Activated T-helper 1 cell treated with Interleukin-2 at 50 U/mL for 16 hours (primary cell): ENCODE data around the gene MGAT5.

Source experiments
- DNase-seq: peaks from one replicate; pipeline ENCODE4 v3.0.0-alpha.2; 2020; ENCODE audit warnings: low read depth

The MGAT5 gene, protein sequence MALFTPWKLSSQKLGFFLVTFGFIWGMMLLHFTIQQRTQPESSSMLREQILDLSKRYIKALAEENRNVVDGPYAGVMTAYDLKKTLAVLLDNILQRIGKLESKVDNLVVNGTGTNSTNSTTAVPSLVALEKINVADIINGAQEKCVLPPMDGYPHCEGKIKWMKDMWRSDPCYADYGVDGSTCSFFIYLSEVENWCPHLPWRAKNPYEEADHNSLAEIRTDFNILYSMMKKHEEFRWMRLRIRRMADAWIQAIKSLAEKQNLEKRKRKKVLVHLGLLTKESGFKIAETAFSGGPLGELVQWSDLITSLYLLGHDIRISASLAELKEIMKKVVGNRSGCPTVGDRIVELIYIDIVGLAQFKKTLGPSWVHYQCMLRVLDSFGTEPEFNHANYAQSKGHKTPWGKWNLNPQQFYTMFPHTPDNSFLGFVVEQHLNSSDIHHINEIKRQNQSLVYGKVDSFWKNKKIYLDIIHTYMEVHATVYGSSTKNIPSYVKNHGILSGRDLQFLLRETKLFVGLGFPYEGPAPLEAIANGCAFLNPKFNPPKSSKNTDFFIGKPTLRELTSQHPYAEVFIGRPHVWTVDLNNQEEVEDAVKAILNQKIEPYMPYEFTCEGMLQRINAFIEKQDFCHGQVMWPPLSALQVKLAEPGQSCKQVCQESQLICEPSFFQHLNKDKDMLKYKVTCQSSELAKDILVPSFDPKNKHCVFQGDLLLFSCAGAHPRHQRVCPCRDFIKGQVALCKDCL

DNA sequence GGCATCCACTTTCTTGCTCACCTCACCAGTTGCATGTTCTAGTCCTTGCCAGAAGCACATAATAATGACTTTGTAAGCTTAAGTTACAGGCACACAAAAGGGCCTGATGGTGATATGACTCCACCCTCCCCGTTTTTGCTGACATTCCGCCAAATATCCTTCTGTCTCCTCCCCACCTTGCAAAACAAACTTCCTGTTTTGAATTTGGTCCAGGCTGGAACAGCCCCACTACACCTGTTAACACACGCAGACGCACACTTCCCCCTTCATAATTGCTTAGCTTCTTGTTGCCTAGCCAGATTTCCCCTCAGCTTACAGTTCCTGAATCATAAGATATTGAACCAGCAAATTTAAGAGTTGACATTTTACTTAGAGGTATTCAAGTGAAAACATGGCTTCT, at the start of gene MGAT5:
MGAT5 (plus strand) TSS at position 269 of the 400 bp plus-strand sequence. CDS start 332 bp downstream, outside the sequence.
- no peak for DNase-seq

DNA sequence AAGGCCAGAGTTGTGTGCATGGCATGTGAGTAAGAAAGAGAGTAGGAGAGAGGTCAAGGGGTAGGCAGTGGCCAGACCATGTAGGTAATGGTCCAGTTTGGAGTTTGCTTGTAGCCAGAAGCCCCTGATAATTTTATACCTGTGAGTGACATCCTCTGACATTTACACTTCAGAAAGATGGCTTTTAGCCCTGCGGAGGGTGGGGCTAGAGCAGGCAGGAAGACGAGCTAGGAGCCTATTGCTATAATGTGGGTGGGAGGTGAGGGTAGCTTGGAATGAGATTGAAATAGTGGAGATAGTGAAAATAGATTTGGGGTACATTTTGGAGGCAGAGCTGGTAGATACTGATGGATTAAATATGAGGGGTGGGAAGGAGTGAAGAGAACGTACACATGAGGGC, 48.8 kb upstream of the MGAT5 start:
- no peak for DNase-seq

DNA sequence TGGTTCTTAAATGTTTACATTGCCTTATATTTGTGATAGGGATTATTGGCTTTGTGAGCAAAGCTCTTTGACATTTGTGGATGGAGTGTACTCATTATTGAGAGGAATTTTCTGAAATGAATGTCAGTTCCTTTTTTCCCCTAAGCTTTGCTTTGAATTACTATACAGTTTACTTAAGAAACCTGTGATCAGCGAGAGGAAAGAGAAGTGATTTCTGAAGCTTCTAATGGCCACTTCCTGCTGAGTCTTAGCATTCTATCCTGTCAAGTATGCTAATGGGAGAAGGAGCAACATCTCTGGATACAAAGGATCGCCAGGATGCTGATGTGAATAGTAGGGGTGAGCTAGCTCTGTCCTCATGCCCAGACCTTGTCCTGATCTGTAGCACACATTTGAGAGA, 47.8 kb upstream of the MGAT5 start:
- no peak for DNase-seq

DNA sequence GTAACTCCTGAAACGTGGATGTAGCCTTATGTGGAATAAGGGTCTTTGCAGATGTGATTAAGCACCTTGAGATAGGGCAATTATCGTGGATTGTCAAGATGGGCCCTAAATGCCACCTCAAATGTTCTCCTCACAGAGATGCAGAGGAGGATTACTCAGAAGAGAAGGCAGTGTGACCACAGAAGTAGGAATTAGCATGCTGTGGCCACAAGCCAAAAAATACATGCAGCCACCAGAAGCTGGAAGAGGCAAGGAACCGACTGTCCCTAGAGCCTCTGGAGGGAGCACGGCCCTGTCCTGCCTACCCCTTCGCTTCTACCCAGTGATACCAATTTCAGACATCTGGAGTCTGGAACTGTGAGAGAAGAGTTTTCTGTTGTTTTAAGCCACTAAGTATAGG, 47.3 kb upstream of the MGAT5 start:
- no peak for DNase-seq

DNA sequence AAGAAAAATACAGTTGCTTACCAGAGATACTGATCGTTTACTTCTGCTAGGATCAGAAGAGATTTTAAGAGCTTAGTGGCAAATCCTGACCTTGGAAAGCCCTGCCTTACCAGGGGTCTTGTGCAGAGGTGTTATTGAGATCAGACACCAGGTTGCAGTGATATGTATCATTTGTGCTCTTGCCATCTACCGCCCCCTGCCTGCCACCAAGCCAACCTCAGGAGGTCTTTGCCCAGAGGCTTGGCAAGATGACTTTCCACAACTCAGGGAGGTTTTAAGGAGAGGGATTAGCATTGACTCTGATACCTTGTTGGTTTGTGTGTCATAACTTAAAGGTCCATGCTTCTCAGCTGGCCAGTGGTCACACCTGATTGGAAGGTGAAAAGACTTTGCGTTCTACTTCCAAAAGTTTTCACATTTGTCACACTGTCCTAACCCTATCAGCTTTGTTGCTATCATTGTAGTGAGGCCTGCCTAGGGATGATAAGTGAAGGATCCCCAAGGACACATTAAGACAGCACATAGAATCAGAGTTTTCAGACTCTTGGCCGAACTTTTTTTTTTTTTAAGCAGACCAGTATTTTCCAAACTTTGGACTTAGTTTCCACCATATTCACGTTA, 46.2 kb upstream of the MGAT5 start:
- DNase-seq = peak; percentile 39

DNA sequence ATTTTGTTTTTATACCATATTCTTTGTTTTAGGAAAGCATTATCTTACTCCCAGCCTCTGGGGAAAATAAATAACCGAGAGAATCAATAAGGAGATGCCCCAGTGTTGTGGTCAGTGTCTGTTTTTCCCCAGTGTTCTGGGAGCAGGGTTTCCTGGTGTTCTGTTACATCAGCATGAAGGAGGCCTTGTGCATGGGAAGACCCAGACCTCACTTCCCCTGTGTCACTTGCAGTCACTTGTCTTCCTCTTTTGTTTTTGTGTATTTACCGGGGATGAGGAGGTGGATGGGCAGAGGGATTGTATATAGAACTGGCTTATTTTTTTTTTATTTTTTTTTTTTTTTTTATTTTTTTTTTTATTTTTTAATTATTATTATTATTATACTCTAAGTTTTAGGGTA, 45.0 kb upstream of the MGAT5 start:
- DNase-seq = no peak

DNA sequence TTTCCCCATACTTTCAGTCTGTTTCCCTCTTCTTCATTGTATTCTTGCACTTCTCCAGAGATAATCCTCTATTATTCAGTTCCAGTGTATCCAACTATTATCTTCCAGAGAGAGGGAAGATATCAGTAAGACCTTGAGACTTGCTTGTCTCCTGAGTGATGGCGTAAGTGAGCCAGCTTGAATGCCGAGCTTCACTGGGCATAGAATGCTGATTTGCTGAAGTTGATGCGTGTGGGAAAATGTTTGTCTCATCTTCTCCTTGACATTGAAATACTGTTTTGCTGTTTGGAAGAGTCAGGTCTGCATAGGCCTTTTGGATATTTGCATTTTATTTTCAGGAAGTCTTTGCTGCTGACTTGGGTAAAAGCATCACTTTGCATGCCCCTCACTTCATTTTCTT, 41.1 kb upstream of the MGAT5 start:
- no peak for DNase-seq

DNA sequence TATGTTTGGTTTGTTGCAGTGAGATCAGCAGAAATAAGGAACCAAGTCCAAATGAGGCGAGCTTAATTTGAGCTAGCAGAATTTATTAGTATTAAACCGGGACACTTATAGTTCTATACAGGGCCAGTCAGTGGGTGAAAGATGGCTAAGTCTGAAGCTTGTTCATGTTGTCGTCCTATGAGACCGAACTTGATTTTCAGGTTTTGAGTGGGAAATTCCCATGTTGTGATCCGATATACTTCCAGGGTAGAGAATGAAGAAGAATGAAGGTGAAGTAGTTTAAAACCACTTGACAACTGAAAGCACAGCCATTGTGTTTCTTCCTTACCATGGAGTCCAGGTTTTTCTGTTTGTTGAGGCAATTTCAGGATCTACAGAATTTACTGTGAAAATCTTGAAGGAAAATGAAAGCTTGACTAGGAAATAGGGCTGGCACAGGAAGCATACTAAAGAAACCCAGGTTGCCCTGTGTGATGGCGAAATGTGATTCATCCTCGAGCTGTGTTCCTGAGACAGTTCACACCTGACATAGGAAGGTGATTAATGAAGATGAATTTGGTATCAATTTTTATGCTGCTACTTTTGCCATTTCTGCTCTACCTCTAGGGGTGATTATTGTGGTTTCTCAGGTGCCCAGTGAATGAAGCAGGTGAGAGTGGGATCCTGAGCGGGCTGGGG, 37.6 kb upstream of the MGAT5 start:
- no peak for DNase-seq

DNA sequence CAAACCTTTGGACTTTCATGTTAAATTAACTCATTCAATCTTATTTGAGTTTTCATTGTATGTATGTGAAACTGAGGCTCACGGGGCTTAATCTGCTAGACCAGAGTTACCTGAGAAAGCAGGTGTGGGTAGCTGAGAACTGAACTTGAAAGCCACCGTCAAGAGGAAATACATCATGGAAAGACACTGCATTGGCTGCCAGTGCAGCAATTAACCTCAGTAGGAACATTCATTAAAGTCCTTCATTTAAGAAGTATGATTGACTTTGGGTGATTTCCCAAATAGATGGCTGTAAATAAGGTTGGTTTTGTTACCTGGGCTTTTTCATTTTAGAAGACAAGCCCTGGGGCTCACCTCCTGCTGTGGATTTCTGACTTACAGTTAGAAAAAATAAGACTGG, 36.5 kb upstream of the MGAT5 start:
- no peak for DNase-seq

DNA sequence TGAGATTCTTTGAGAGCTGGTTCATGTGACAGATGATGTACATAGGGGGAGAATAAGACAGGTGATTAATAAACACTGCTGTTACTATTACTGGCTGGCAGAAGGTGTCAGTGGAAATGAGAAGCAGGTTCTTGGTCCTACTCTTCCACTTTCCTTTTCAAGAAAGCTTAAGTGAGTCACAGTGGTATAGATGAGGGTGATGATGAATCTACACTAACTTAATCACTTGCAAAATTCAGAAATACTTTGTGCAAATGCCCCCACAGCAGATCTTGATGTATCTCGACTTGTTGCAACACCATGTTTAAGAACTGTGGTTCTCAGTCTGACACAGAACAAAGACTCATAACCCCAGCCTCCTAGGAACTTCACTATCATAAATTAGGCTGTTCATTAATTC, 35.9 kb upstream of the MGAT5 start:
- no peak for DNase-seq

DNA sequence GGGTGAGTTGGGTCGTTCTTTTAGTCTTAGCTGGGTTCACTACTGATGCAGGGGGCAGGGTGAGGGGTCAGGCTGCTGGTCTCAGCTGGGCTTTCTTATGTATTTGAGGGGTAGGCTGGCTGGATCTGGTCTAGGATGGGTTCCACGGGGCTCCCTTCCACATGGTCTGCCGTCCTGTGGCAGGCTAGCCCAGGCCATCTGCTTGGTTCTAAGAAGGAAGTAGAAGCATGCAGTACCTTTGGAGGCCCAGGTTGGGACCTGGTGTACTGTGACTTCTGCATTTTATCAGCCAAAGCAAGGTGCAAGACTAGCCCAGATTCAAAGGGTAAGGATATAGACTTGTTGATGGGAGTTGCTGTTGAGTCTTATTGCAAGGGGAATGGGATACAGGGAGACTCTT, 35.5 kb upstream of the MGAT5 start:
- DNase-seq = no peak

DNA sequence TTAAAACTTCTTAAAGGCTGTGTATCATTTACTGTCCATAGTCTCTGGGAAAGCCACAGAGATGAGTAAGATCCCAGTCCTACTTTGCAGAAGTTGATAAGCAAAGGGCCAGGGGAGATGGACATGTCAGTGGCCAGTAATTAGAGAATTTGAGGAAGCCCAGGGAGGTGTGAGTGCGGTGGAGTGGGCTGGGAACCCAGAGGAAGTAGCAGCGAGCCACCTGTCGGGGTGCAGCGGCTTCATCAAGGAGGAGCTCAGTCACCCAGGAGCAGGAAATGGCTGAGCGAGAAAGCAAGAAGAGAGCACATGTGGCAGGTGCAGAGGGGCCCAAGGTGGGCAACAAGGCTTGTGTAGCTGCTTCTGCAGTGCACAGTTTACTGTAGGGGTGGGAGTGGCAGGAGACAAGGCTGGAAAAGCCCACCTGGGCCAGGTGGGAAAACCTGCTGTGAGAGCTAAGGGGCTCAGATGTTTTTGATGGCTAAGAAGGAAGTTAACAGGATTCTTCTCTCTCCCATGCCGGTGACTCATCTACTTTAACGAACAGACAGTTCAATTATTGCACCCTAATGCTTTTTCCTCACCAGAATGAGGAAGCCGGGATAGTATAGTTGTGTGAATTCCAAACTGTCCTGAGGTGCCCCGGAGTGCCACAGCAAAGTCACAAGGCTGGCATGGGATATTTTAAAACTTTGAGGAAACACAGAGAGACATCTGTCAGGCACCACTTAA, 34.8 kb upstream of the MGAT5 start:
- peak; percentile 22 for DNase-seq

DNA sequence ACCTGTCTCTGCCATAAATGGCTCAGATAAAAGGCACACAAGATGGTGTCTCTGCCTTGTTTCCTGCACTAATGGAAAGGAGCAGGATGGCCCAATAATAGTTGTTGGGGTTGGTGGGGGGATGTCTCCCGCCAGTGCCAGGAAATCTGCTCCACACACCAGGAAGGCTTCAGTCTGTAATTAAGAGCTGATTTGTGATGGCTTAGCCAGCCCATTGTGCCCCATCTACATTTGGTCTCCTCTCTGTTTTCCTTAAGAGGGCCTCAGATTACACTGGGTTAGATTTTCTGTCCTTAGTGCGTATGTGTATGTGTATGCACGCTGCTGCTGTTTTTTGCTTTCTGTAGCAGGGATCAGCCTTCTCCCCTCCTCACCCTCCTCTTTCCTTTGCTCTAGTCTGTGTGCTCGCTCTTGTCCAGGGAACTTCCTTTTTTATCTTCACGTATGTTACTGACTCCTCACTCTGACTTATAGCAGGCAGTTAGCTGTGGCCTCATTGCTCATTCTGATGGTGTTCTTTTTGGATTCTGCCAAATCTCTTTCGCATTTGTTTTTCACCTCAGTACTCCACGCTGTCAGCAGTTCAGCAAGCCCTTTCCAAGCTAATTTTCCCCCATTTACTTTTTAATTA, 33.4 kb upstream of the MGAT5 start:
- DNase-seq = no peak

DNA sequence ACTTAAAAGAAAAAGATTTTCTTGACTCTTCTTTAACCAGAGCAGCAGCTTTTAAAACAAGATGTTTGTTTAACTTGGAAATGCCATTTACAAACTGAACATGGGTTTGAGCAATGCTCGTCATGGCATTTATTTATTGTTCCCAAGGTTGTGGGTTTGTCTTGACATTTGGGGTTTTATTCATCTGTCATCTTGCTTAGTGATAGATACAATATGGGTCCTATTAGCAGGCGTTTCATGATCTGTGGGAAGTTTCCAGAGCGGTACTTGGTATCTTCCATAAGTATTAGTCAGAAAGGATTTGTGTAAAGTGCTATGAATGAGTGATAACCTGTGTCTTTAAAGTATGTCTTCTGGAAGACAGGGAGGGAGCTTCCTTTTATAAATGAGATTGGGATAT, 29.9 kb upstream of the MGAT5 start:
- DNase-seq = no peak

DNA sequence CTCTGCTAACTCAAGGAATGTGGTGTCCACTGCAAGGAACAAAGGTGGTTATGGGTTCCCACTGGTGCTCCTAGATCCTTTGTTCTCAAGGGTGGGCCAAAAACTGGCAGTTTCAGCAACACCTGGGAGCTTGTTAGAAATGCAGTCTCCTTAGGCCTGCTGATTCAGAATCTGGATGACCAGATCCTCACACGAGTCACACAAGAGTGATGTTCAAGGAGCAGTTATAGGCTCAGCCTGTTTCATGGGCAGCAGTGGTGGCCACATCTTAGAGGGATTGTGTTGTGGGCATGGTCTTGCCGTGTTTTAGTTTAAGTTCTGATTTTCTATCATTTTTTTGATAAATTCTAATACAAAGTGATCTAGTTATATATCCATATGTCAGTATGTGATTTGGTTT, 28.7 kb upstream of the MGAT5 start:
- DNase-seq = no peak

DNA sequence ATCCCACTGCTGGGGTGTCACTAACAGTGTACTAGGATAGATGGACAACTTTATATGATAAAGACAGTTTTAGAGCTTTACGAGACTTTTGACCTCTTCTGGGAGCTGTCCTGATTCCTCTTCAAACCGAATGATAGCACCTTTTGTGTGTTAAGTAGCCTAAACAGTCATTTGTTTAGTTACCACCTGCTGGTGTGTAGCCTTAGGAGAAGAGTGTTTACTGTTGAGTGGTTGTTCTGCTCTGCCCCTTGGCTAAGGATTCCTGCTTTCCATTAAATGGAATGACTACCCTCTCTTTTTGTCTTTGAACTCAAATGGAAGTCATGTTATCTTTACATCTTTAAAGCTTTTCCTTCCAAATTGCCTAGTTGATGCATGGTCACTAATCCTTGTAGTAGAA, 28.0 kb upstream of the MGAT5 start:
- no peak for DNase-seq

DNA sequence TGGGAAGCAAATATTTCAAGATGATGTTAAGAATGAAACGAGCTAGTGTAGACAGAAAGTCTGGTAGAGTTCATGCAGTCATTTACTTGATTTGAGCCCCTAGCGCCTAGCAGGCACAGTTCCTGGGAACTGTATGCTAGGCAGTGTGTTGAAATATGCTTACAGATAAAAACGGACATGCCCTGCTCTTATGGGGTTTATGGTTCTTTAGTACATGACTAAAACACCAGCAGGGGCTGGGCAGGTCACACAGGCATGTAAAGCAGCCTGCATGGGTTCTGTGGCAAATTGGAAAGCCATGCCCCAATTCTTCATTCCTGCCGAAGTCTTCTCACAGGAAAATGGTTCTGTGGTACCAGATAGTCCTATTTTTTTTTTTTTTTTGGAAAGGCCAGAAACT, 27.3 kb upstream of the MGAT5 start:
- DNase-seq = no peak

DNA sequence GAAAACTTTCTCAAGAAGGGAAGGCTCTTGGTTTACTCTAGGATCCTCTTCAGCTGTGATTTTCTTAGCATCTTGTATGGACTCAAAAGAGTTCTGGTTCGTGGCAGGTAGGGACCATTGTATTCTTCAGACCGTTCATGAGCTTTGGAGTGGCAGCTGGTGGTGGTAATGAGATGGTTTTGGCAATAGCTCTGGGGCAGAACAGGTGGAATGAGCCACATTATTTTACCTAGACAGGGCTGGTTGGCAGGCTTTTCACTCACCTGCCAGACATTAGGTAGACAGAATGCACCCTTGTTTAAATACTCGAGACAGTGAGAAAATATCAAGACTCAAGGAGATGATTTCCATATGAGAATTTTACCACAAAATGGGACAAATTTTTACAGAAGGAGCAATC, 26.2 kb upstream of the MGAT5 start:
- DNase-seq = no peak

DNA sequence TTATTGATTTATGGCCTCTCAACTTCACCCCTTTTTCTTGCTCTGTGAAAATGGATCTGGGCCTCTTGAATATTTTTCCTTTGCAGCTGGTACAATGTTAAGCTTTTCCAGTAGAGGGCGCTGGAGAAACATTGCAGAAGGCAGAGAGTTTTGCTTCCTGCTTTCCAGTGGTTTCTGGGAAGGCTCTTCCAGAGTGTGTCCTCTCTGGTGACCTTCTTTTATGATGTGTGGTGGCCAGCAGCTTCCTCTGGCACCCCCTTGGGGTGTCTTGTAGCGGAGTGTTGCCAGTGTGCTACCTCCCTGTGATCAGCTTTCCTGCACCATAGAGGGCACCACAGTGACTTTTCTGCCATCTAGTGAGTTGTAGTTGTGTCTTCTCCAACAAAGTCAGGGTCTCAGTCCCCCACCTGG, 25.4 kb upstream of the MGAT5 start:
- no peak for DNase-seq

DNA sequence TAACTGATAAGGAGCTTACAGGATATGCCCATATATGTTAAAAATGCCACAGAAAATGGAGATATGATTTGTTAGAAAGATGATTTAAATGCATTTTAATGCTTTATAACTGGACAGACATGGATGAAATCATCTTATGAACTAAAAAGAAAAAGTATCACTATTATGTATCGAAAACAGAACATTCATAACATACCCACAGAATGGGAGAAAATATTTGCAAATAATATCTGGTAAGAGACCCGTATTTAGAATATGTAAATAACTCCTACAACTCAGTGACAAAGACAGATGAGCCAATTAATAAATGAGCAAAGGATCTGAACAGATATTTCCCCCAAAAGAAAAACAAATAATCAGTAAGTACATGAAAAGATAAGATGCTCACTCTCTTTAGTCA, 24.3 kb upstream of the MGAT5 start:
- DNase-seq = no peak

DNA sequence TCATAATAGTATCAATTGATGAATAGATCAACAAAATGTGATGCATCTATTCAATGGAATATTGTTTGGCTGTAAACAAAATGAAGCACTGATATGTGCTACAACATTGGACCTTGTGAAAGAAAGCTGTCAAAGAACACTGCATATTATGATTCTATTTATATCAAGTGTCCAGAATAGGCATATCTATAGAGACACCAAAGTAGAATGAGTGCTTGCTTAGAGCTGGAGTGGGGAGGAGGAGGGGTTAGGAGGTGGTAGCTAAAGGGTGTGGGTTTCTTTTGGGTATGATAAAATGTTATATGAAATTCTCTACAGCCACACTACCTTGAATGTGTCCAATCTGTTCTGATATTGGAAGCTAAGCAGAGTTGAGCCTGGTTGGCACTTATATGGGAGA, 23.0 kb upstream of the MGAT5 start:
- no peak for DNase-seq
